ENCODE results near the gene CTLA4. TPM values are rescaled to one million over a fixed set of nuclear protein-coding genes. Genes with fewer than 3 reads are reported as not detected.

Gene CTLA4
- total and polyA plus RNA-seq, 12 donors, result 0.13 to 1.6 (median 0.61) TPM; not detected in 4

DNA sequence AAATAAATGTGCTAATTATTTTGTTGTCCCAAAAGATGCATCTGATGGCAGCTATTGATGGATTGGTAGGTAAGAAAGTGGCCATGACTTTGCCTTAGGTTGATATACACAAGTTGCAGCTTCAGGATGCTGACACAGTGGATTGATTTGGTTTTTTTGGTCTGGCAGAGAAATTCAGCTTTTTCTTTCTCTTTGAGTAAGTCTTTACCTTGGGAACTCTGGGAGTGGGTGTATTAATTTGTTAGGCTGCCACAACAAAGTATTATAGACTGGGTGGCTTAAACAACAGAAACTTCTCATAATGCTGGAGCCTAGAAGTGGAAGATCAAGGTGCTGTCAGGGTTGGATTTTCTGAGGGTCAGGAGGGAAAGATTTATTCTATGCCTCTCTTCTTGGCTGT lies 49.2 kb downstream of the CTLA4 start:
- Histone ChIP-seq H3K9me3 (no peaks in the 10 kb centered on the region), H3K4me1 (peaks cover 0 to 25% (median 12%) of the 10 kb centered on the region in 9 donors), H3K27ac (no peak overlapping the region), H3K36me3 (no peaks in the 10 kb centered on the region), H3K27me3 (no peaks in the 10 kb centered on the region), H3K4me3 (no peak overlapping the region)
- intact Hi-C loops (cut with DNase I), result no loop called here
- no peak for ATAC-seq
- TF ChIP-seq, protein P1, sequence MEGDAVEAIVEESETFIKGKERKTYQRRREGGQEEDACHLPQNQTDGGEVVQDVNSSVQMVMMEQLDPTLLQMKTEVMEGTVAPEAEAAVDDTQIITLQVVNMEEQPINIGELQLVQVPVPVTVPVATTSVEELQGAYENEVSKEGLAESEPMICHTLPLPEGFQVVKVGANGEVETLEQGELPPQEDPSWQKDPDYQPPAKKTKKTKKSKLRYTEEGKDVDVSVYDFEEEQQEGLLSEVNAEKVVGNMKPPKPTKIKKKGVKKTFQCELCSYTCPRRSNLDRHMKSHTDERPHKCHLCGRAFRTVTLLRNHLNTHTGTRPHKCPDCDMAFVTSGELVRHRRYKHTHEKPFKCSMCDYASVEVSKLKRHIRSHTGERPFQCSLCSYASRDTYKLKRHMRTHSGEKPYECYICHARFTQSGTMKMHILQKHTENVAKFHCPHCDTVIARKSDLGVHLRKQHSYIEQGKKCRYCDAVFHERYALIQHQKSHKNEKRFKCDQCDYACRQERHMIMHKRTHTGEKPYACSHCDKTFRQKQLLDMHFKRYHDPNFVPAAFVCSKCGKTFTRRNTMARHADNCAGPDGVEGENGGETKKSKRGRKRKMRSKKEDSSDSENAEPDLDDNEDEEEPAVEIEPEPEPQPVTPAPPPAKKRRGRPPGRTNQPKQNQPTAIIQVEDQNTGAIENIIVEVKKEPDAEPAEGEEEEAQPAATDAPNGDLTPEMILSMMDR (IDR thresholded peaks at IDR 0.05), result no peak
- DNase-seq, result no peak

DNA sequence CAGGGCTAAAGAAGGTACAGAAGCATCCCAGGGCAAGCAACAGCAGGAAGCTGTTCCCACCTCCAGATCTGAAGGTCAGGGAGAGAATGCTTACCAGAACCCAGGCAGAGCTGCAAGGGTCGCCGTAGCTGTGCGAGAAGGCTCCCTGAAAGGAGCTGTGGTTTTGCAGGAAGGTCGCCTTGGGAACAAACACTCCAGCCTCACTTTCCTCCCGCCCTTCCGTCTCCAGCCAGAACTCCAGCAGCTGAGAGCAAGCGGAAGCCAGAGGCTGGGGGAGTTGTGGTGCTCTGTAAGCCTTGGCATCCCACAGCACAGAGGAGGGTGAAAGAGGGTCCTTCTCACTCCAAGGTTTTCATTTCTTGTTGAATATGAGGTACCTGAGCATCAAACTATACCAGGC lies 50.7 kb downstream of the CTLA4 start:
- H3K4me3 ChIP-seq, result no peak overlapping the region
- no peaks in the 10 kb centered on the region for H3K36me3 ChIP-seq
- 50 to 59% methylated on average over 7 of the region's 7 CpGs for WGBS, 2 donors
- H3K9me3 ChIP-seq, result no peaks in the 10 kb centered on the region
- DNase-seq (peak in 1 of 2 donors; percentile 32), ATAC-seq (peak in 7 of 8 donors; percentile 53 to 83 (median 66))
- peaks cover 0 to 25% (median 12%) of the 10 kb centered on the region in 9 donors for H3K4me1 ChIP-seq
- intact Hi-C loops (cut with DNase I), result no loop called here
- H3K27me3 ChIP-seq, result no peaks in the 10 kb centered on the region
- TF ChIP-seq, protein P1 (IDR thresholded peaks at IDR 0.05), result no peak
- H3K27ac ChIP-seq, result no peak overlapping the region

DNA sequence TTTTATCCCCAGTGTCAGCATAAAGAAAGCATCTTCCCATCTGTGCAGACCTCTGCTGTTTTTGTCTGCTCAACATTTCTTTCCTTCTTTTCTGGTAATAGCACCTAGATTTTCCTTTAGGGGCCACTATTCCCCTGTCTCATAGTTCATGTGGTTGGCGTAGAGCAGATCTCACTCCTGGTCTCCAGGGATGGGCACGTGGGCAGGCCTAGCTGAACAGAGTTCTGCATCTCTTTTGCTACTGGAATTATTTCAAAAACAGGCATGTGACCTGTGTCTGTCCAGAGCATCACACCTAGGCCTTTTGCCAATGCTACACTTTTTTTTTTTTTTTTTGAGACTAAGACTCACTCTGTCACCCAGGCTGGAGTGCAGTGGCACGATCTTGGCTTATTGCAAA lies 51.3 kb downstream of the CTLA4 start:
- Histone ChIP-seq H3K4me1 (peaks cover 0 to 25% (median 12%) of the 10 kb centered on the region in 9 donors), H3K27me3 (no peaks in the 10 kb centered on the region), H3K4me3 (no peak overlapping the region), H3K9me3 (no peaks in the 10 kb centered on the region), H3K36me3 (no peaks in the 10 kb centered on the region), H3K27ac (no peak overlapping the region)
- TF ChIP-seq, protein P1 (IDR thresholded peaks at IDR 0.05), result no peak
- 38 to 50% methylated on average over 3 of the region's 3 CpGs for WGBS, 2 donors
- DNase-seq, result no peak
- ATAC-seq, result peak in 4 of 8 donors; percentile 22 to 47 (median 44)
- intact Hi-C loops (cut with DNase I), result no loop called here

Other genes with a start within 250 kb of the CTLA4 start
- gene CD28, start 161.1 kb upstream of the CTLA4 start, total RNA-seq, result 1 to 10 TPM in 3 of 10 donors, under 1 TPM in 7; 0.36 to 5.3 (median 0.75) TPM
- gene CD28, start 161.1 kb upstream of the CTLA4 start, polyA plus RNA-seq, result under 1 TPM; 0.10 to 0.15 TPM
- 1 to 10 TPM in 1 of 10 donors, under 1 TPM in 3, not detected in 6; 0.08 to 1.2 (median 0.10) TPM for gene ICOS, start 69.0 kb downstream of the CTLA4 start, total RNA-seq
- gene ICOS, start 69.0 kb downstream of the CTLA4 start, polyA plus RNA-seq, result under 1 TPM in 1 of 2 donors, not detected in 1; 0.01 TPM

All from heart right ventricle (tissue), 16 donors.